Upper lobe of left lung (tissue), 6 donors: ENCODE measurements around the gene CAMK2G. TPM values are rescaled to one million over a fixed set of nuclear protein-coding genes. Genes with fewer than 3 reads are reported as not detected.
"Not testable (repeated sequence)": the region's sequence is repeated elsewhere in the genome, so short reads cannot be mapped to it uniquely, and the experiment has no call there.

Experiments used
- ATAC-seq, 2 donors: fragments of 200-7000 bp; cut with Tn5 transposase; one replicate each; pipeline ENCODE4 v1.9.1; 2022; ENCODE audit warnings: mild to moderate bottlenecking in 2 of 2, moderate library complexity in 2 of 2; ENCODE audit not compliant: low FRiP score in 2 of 2
- DNase-seq, 2 donors: peaks; one replicate each; pipeline ENCODE4 v3.0.0-alpha.2; 2019 to 2020
- H3K27ac ChIP-seq, 4 donors: fragments of 200-600 bp; sonication (generic); one replicate each; pipeline ENCODE4 v1.5.1; 2016 to 2019
- H3K27me3 ChIP-seq, 4 donors: fragments of 200-600 bp; sonication (generic); one replicate each; pipeline ENCODE4 v1.5.1; 2017 to 2019
- H3K36me3 ChIP-seq, 4 donors: fragments of 200-600 bp; sonication (generic); one replicate each; pipeline ENCODE4 v1.5.1; 2016 to 2019
- H3K4me1 ChIP-seq, 4 donors: fragments of 200-600 bp; sonication (generic); one replicate each; pipeline ENCODE4 v1.5.1; 2018 to 2019
- H3K4me3 ChIP-seq, 4 donors: fragments of 200-600 bp; sonication (generic); one replicate each; pipeline ENCODE4 v1.5.1; 2017 to 2019; ENCODE audit warnings: mild to moderate bottlenecking in 2 of 4, moderate library complexity in 1 of 4
- H3K9me3 ChIP-seq, 4 donors: fragments of 200-600 bp; sonication (generic); one replicate each; pipeline ENCODE4 v1.5.1; 2018 to 2019
- EP300 ChIP-seq, 4 donors: sonication (generic); formaldehyde crosslinking; IDR thresholded peaks; one replicate each; pipeline ENCODE4 v1.5.1; 2017; ENCODE audit warnings: antibody characterized with exemption in 4 of 4, control low read depth in 2 of 4
- POLR2A ChIP-seq, 4 donors: fragments of 450-650 bp; IDR thresholded peaks; one replicate each; pipeline ENCODE4 v1.5.1; 2016 to 2017; ENCODE audit warnings: antibody characterized with exemption in 4 of 4, mild to moderate bottlenecking in 2 of 4
- POLR2AphosphoS5 ChIP-seq, 2 donors: sonication (generic); formaldehyde crosslinking; IDR thresholded peaks; one replicate each; pipeline ENCODE4 v1.5.1; 2017; ENCODE audit warnings: antibody characterized with exemption in 2 of 2
- WGBS, 2 donors: methylation state at CpG; one replicate each; pipeline ENCODE4 v1.1.5; 2017 to 2018; 5-methylcytosine and 5-hydroxymethylcytosine counted together
- total RNA-seq, 6 donors: library from RNA; depleted of rRNA in 4 of 6; stranded (reverse); fragments of >200 nt in 4 of 6; gene quantifications; one replicate each; pipeline versions ENCODE4 v1.1.0 to v1.2.1, GENCODE V29; 2016 to 2021
- TF ChIP-seq, protein P1 (sequence below), 6 experiments: fragments of 450-650 bp in 4 of 6; fragments of 200-600 bp in 2 of 6; sonication (generic) in 2 of 6; IDR thresholded peaks; one replicate each; pipeline ENCODE4 v1.5.1; 2016 to 2019; ENCODE audit warnings: antibody characterized with exemption in 6 of 6
- donor health status: DM: no; HTN: no; CAD: no; lungs with moderate emphysema.
- donor health status: DM: no; HTN: yes; CAD: no; lungs with severe emphysema.

Gene CAMK2G
- total RNA-seq, 6 donors from 2014 or later = 25.7 to 52.3 (median 43.0) TPM

DNA sequence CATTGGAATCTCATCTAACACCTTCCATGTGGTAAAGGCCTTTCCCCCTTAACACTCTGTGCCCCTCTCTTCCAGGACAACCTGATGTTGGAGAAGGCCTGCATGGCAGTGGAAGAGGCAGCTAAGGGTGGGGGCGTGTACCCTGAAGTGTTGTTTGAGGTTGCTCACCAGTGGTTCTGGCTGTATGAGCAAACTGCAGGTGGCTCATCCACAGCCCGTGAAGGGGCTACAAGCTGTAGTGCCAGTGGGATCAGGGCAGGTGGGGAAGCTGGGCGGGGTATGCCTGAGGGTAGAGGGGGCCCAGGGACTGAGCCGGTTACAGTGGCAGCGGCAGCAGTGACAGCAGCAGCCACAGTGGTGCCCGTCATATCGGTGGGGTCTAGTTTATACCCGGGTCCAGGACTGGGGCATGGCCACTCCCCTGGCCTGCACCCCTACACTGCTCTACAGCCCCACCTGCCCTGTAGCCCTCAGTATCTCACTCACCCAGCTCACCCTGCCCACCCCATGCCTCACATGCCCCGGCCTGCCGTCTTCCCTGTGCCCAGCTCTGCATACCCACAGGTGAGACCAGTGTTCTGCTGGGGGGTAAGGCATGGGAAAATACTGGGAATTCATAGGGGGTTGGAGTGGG is 75.3 kb downstream of the CAMK2G start:
- DNase-seq (no peak), ATAC-seq (peak; percentile 21 to 23)
- TF ChIP-seq POLR2AphosphoS5 (IDR thresholded peaks at IDR 0.05) (no peak), POLR2A (IDR thresholded peaks at IDR 0.05) (no peak), EP300 (IDR thresholded peaks at IDR 0.05) (no peak)
- TF ChIP-seq, protein P1, sequence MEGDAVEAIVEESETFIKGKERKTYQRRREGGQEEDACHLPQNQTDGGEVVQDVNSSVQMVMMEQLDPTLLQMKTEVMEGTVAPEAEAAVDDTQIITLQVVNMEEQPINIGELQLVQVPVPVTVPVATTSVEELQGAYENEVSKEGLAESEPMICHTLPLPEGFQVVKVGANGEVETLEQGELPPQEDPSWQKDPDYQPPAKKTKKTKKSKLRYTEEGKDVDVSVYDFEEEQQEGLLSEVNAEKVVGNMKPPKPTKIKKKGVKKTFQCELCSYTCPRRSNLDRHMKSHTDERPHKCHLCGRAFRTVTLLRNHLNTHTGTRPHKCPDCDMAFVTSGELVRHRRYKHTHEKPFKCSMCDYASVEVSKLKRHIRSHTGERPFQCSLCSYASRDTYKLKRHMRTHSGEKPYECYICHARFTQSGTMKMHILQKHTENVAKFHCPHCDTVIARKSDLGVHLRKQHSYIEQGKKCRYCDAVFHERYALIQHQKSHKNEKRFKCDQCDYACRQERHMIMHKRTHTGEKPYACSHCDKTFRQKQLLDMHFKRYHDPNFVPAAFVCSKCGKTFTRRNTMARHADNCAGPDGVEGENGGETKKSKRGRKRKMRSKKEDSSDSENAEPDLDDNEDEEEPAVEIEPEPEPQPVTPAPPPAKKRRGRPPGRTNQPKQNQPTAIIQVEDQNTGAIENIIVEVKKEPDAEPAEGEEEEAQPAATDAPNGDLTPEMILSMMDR (IDR thresholded peaks at IDR 0.05) = no peak
- H3K27ac ChIP-seq = no peak overlapping the region
- H3K27me3 ChIP-seq = no peaks in the 10 kb centered on the region
- no peak overlapping the region for H3K4me3 ChIP-seq
- no peaks in the 10 kb centered on the region for H3K9me3 ChIP-seq
- H3K36me3 ChIP-seq = peaks cover 58 to 100% (median 96%) of the 10 kb centered on the region in 4 donors
- WGBS, 2 donors = 85 to 90% methylated on average over 7 to 10 of the region's 10 CpGs
- H3K4me1 ChIP-seq = no peaks in the 10 kb centered on the region

DNA sequence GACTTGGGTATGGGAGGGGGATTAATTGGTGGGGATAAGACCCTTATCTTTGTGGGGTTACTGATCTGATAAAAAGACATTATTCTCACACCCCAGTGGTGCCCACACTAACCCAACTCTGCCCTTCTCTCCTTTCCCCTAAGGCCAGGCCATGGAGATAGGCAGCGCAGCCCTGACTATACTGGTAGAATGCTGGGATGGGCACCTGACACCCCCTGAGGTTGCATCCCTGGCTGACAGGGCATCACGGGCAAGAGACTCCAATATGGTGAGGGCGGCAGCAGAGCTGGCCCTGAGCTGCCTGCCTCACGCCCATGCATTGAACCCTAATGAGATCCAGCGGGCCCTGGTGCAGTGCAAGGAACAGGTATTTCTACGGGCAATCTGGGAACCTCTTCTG is 76.3 kb downstream of the CAMK2G start:
- Histone ChIP-seq H3K4me1 (no peaks in the 10 kb centered on the region), H3K4me3 (no peak overlapping the region), H3K9me3 (no peaks in the 10 kb centered on the region), H3K27me3 (no peaks in the 10 kb centered on the region), H3K36me3 (peaks cover 63 to 100% (median 96%) of the 10 kb centered on the region in 4 donors), H3K27ac (no peak overlapping the region)
- DNase-seq (no peak), ATAC-seq (no peak)
- TF ChIP-seq POLR2AphosphoS5 (IDR thresholded peaks at IDR 0.05) = no peak
- TF ChIP-seq, protein P1 (IDR thresholded peaks at IDR 0.05) = no peak
- no peak for TF ChIP-seq EP300 (IDR thresholded peaks at IDR 0.05)
- no peak for TF ChIP-seq POLR2A (IDR thresholded peaks at IDR 0.05)
- WGBS, 2 donors = 89 to 96% methylated on average over 5 to 6 of the region's 6 CpGs

DNA sequence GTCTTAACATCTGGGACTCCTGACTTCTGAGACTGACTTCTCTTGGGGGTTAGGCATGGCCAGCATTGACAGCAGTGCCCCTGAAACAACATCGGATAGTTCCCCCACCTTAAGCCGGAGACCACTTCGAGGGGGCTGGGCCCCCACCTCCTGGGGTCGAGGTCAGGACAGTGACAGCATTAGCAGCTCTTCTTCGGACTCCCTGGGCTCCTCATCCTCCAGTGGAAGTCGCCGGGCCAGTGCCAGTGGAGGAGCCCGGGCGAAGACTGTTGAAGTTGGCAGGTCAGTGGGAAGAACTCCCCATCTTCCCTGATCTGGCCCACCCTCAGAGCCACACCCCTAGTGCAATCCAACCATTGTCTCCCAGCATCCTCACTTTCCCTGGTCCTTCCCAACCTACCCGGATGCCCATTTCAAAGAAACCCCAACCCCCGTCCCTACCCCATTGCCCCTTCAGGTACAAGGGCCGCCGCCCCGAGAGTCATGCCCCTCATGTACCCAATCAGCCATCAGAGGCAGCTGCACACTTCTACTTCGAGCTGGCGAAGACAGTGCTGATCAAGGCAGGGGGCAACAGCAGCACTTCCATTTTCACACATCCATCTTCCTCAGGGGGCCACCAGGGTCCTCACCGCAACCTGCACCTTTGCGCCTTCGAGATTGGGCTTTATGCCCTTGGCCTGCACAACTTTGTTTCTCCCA is 76.9 kb downstream of the CAMK2G start:
- Histone ChIP-seq H3K27me3 (no peaks in the 10 kb centered on the region), H3K9me3 (no peaks in the 10 kb centered on the region), H3K4me1 (no peaks in the 10 kb centered on the region), H3K4me3 (no peak overlapping the region), H3K27ac (no peak overlapping the region), H3K36me3 (peaks cover 60 to 100% (median 96%) of the 10 kb centered on the region in 4 donors)
- no peak for ATAC-seq
- no peak for DNase-seq
- TF ChIP-seq, protein P1 (IDR thresholded peaks at IDR 0.05) = no peak
- TF ChIP-seq EP300 (IDR thresholded peaks at IDR 0.05) (no peak), POLR2A (IDR thresholded peaks at IDR 0.05) (no peak), POLR2AphosphoS5 (IDR thresholded peaks at IDR 0.05) (no peak)
- 94 to 95% methylated on average over 11 to 19 of the region's 19 CpGs for WGBS, 2 donors

DNA sequence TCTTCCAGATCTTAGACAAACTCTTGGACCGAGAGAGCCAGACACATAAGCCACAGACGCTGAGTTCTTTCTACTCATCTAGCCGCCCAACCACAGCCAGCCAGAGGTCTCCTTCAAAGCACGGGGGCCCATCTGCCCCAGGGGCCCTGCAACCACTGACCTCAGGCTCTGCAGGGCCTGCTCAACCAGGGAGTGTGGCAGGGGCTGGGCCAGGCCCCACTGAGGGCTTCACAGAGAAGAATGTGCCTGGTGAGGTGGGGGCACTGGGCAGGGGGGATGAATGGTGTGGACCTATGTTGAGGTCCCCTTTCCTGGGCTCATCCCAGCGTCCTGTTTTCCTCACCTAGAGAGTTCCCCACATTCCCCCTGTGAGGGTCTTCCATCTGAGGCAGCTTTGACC is 77.6 kb downstream of the CAMK2G start:
- peak in 1 of 4 donors; percentile 4 for TF ChIP-seq POLR2A (IDR thresholded peaks at IDR 0.05)
- TF ChIP-seq, protein P1 (IDR thresholded peaks at IDR 0.05) = no peak
- TF ChIP-seq EP300 (IDR thresholded peaks at IDR 0.05) = no peak
- no peak for TF ChIP-seq POLR2AphosphoS5 (IDR thresholded peaks at IDR 0.05)
- no peak for ATAC-seq
- Histone ChIP-seq H3K27ac (no peak overlapping the region), H3K4me1 (no peaks in the 10 kb centered on the region), H3K27me3 (no peaks in the 10 kb centered on the region), H3K4me3 (no peak overlapping the region), H3K36me3 (peaks cover 60 to 100% (median 97%) of the 10 kb centered on the region in 4 donors), H3K9me3 (no peaks in the 10 kb centered on the region)
- WGBS, 2 donors = 88 to 95% methylated on average over 3 to 4 of the region's 5 CpGs
- DNase-seq = no peak

DNA sequence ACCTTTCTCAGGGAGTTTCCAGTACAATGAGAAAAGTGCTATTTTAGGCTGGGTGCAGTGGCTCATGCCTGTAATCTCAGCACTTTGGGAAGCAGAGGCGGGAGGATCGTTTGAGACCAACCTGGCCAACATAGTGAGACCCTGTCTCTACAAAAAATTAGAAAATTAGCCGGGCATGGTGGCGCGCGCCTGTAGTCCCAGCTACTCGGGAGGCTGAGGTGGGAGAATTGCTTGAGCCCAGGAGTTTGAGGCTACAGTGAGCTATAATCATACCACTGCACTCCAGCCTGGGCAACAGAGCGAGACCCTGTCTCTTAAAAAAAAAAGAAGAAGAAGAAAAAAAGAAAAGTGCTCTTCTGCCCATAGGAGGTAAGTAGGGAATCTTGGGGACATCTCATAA is 78.3 kb downstream of the CAMK2G start:
- DNase-seq, H3K9me3 ChIP-seq, H3K4me1 ChIP-seq, H3K27ac ChIP-seq, H3K4me3 ChIP-seq, H3K27me3 ChIP-seq, ATAC-seq: not testable (repeated sequence)
- peaks cover 63 to 100% (median 97%) of the 10 kb centered on the region in 4 donors for H3K36me3 ChIP-seq
- 95 to 97% methylated on average over 8 of the region's 8 CpGs for WGBS, 2 donors

DNA sequence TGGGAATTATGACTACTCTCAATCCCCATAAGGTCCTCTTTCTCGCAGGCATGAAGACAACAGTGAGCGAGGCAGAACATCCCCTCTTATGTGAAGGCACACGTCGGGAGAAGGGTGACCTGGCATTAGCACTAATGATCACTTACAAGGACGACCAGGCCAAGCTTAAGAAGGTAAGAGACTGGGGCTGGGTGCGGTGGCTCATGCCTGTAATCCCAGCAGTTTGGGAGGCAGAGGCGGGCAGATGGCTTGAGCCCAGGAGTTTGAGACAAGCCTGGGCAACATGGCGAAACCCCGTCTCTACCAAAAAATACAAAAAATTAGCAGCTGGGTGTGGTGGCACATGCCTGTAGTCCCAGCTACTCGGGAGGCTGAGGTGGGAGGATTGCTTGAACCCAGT is 78.9 kb downstream of the CAMK2G start:
- 92 to 93% methylated on average over 10 of the region's 10 CpGs for whole genome bisulfite sequencing, 2 donors
- not testable (repeated sequence) for ATAC-seq, H3K4me1 ChIP-seq, H3K27me3 ChIP-seq, DNase-seq, H3K4me3 ChIP-seq, H3K9me3 ChIP-seq, H3K27ac ChIP-seq
- H3K36me3 ChIP-seq = peaks cover 69 to 100% (median 97%) of the 10 kb centered on the region in 4 donors
